Stimulated activated CD4-positive, alpha-beta T cell treated with anti-CD3 and anti-CD28 coated beads, Interleukin-1b, Interleukin-23, amount 100 ng/mL, for 24 hours (primary cell): ENCODE results near the gene FGR.
A peak's percentile ranks its signal among the peaks of the same experiment; 100 is the strongest.
"Not testable (repeated sequence)": the region's sequence is repeated elsewhere in the genome, so short reads cannot be mapped to it uniquely, and the experiment has no call there.

Source experiments
- DNase-seq, 4 experiments: peaks; one replicate each; pipeline ENCODE4 v3.0.0-alpha.2; 2020; ENCODE audit warnings: low read depth in 4 of 4, low spot score in 1 of 4

Gene FGR

DNA sequence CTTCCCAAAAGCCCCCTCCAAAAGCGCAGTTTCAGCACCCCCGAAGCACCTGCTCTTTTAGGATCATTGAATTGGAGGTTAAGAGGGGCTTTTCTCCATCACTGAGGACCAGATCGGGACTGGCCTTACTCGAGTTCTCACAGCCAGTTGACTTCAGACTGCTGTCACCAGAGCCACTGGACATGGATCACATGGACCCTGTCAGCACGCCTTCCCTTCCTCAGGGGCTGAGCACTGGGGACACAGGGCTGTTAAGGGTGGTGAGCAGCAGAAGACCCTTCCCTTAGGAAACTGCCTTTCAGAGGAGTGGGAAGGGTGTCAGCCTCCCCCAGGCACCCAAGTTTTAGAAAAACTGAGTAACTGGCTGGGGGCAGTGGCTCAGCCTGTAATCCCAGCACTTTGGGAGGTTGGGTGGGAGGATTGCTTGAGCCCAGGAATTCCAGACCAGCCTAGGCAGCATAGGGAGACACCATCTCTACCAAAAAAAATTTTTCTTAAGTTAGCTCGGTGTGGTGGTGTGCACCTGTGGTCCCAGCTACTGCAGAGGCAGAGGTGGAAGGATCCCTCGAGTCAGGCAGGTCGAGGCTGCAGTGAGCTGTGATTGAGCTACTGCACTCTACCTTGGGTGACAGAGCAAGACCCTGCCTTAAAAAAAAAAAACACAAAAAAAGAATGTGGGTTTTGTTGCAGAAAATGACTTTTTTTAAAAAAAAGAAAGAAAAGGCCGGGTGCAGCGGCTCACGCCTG is 584 bp upstream of the FGR start:
- no peak for DNase-seq

DNA sequence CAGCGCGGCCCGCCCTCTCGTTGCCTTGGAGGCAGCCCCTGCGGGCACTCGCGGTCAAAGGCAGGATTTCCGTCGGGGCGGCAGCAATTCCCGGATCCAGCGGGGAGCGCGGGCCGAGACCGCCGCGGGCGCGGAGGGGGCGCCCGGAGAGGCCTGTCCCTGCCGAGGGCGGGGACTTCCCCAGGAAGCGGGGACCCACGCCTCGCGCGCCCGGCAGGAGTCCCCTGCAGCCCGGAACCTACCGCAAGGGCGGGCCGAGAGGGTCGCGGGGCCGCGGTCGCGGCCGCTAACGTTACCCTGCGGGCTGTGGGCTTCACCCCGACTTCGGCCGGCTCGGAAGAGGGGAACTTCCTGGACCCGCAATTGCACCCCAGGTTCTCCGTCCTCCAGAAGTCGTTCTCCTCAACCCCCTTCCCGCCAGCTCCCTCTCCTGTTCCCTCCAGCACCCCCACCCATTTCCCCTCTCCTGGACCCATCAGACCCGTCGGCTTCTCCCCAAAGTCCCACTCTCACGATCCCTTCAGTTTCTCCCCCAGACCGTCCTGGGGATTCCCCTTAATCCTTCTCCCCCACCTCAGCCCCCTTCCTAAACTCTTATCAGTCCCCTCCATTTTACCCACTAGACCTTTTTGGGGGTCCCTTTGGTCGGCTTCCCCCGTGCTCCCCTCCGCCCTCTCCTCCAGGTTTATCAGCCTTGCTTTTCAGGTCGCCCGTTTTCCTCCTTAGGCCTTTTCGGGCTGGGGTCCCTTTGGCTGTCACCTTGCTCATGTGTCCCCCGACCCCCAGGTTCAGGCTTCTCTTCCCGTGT is 604 bp downstream of the FGR start:
- DNase-seq = no peak

DNA sequence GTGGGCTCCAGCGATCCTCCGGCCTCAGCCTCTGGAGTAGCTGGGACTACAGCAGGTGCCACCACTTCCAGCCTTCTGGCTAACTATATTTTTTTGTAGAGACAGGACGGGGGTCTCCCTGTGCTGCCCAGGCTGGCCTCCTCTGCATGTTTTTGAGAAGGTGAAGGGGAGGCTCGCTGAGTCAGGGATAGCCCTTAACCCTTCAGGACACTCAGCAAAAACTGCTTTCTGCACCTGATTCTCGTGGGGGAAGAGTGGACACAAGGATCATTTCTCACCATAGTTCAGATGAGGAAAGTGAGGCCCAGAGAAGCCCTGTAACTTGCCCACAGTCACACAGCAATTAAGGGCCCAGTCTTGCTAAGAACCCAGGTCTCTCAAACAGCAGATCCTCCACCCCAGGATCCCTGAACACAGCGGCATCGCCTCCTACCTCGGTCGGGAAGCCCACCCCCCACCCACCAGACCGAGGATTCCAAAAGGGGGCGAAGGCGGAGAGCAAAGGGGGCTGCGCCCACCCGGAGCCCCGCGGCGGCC is 1.3 kb downstream of the FGR start:
- no peak for DNase-seq

DNA sequence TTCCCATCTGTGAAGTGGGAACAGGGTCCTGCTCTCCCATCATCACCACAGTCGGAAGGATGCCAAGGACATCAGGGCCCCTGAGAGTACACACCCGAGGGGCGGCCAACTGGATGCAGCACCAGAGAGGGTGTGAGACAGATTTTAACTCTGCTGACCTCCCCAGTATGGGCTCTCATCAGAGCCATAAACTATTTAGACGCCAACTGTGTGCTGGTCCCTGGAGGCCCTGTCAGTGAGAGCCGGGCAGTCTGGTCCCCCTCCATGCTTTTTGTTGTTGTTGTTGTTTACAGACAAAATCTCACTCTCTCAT is 1.7 kb downstream of the FGR start:
- DNase-seq = no peak

DNA sequence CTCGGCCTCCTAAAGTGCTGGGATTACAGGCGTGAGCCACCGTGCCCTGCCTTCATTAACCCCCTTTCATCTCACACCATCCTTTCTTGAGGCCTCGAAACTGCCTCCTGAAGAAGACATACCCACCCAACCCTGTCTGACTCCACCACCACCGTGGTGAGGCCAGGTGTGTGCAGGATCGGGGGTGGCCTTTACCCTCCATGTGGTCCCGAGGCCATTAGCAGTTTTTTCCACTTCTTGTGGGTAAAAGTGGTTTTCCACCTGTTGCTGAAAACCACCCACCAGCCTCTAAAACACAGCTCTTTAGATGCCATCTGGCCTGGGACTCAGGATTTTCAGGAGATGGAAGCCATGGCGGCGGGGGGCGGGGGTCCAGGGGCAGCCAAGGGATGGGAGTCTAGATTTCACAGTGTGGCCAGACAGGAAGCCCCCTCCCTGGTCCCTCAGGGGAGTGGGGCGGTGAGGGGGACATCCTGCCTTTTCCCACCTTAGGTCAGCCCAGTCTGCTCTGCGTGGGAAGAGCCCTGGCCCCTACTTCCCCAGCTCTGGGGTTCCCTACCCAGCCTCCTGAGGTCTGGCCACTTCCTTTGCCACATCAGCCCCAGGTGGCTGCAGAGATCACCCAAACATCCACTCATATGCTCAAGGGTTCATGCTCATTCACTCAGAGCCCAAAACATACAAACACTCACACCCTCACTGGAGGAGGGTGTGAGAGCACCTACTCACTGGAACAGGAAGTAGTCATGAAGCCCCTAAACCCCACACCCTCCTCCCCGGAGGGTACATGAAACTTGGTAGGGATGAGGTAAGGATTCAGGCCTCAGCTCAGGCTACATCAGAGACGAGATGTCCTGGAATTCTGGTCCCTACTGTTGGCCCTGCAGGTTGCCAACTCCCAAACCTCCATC is 2.3 kb downstream of the FGR start:
- peak in 1 of 4 experiments; percentile 58 for DNase-seq

DNA sequence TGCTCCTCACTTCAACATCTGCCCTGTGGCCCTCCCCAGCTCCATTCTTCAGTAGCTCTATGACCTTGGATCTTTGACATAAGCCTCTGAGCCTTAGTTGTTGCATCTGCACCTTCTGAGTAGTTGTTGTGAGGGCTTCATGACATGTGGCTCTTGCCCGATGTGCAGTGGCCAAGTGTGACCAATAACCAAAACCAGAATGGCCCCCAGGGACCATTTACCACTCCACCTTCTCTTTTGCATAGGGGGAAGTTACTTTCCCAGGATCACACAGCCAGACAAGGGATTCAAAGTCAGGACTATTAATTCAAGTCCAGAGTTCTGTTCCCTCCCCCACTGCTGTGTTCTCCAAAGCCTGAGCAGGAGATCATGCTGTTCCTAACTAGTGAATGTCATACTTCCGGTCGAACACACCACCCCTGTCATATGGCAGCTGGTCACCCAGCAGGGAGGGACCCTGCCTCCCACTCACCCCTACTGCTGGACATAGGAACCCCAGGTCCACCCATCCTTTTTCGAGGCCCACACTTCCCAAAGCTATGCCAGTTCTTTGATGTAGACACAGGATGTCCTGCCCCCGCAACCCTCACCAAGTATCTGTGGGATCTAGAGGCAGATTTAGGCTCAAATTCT is 4.0 kb downstream of the FGR start:
- DNase-seq = no peak

DNA sequence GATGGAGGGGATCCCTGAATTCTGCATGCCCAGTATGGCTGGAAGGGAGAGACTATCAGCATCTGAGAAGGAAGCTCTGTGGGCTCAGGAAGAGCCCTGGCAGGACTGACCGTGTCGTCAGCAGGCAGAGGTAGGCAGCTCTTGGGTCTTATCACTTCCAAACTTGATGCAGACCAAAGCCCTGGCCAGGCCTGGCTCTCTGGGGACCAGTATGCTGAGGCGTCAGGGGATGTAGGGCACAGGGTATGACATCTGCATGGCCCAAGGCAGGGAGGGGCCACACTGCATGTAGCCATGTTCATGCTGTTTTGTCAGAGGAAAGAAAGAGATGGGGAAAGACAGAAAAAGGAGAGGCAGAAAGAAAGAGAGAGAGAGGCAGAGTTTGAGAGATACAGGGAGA is 6.3 kb downstream of the FGR start:
- no peak for DNase-seq

DNA sequence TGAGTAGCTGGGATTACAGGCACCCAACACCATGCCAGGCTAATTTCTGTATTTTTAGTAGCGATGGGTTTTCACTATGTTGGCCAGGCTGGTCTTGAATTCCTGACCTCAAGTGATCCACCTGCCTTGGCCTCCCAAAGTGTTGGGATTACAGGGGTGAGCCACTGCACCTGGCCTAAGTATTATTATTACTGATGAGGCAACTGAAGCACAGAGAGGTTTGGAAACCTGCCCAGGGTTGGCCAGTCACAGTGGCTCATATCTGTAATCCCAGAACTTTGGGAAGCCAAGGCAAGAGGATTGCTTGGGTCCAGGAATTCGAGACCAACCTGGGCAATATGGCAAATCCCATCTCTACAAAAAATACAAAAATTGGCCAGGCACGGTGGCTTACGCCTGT is 7.3 kb downstream of the FGR start:
- DNase-seq = not testable (repeated sequence)

DNA sequence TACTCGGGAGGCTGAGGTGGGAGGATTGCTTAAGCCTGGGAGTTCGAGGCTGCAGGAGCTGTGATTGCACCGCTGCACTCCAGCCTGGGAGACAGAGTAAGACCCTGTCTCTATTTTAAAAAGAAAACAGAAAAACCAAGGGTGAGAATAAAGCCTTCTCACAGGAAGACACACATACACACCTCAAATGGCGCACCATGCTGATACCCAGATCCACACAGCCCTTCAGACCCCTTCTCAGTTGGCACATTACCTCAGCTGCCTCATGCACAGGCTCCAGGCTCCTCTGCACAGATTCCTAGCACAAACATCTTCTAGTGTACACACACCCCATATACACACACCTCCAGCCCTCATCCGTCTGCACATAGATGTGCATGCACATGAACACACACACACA is 7.9 kb downstream of the FGR start:
- DNase-seq = no peak

DNA sequence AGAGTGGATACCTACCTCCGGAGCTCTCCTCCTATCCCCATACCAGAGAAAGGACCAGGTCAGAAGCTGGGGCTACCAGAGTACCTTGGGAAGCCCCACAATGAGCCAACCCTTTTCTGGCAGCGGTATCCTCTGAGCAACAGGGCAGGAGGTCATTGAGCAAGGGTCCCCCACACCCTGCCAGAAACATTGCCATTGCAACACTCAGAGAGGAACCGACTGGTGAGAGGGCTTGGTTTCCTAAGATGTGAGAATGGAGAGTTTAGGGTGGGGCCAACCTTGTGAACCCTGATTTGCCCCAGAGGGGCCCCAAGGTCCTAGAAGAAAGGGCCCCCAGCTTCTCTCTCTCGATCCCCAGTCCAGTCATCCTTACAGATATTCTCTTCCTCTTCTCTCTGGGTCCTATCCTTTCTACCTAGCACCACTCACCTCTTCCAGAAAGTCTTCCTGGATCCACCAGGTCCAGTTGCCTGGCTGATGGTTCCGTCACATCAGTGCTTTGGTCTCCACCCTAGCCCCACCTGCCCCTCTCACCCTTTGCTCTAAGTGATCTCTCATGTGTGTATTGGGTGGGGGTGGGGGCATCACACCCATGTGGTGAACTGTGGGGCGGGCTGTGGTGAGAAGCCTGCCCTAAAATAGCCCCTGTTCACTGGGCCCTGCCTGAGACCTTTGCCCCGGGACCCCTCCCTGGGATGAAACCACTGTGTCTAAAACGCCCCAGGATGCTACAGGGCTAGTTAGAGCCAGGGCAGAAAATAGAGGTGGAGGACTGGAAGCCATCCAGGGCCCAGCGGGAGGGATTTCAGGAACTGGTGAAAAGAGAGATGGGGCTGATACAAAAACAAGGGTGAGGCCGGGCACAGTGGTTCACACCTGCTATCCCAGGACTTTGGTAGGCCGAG is 8.7 kb downstream of the FGR start:
- no peak for DNase-seq

DNA sequence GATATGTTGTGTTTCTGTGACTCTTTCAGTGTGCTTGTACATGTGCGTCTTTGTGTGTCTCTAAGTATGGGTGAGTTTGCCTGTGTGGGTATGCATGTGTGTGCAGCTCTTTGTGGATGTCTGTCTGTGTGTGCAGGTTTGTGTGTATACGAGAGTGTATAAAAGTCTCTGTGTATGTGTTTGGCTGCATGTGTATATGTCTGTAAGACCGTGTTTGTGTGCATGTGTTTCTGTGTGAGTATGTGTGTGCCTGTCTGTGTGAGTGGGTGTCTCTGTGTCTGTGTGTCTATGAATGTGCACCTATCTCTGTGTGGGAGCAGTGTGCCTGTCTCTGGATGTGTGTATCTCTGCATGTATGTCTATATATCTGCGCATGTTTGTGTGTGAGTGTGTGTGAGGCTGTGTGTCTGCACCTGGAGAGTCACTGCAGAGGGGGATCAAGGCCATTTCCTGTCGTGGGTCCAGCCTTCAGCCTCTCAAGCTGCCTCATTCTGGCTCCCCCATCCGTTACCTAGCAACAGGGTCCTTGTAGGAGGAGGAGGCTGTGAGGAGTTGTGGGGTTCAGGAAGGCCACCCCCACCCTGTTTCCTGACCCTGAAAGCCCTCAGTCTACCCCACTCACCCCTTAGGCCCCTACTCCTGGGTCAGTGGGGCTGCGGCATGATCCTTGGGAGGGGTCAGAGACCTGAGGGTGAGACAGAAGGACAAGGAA is 10.4 kb downstream of the FGR start:
- DNase-seq = no peak

DNA sequence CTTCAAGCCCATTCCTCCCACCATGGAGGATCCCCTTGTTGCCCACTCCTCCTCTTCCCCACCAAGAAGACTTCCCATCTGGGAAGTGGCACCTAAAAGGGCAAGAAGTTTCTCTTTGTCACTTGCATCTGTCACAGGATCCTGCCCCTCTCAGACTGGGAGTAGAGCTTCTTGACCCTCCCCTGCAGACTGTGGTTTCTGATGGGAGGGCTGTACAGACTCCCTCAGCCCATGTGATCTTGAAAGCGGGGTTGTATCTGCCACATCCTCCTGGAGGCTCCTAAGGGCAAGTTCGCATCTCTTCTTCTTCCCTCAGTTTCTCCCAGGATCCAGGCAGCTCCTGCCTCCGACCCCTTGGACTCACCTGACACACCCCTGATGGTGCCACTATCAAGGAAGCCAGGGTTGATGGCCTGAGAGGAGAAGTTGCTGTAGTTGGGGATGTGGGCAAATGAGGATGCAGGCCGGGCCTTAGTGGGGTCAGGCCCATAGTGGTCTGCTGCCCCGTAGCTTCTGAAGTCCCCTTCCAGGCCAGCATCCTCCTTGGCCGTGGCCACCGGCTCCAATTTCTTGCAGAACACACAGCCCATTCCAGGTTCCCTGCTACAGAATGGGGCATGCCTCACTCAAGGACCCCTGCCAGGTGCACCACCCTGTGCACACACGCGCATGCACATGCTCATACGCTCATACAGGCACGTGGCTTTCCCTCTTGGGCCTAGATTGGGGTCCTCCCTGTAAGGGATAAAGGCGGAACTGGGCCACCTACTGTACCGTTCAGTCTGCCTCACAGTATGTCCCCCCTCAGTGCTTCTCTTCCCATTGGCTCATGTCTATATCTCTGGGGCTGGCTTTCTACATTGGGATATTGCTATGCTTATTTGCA is 11.4 kb downstream of the FGR start:
- DNase-seq = no peak

DNA sequence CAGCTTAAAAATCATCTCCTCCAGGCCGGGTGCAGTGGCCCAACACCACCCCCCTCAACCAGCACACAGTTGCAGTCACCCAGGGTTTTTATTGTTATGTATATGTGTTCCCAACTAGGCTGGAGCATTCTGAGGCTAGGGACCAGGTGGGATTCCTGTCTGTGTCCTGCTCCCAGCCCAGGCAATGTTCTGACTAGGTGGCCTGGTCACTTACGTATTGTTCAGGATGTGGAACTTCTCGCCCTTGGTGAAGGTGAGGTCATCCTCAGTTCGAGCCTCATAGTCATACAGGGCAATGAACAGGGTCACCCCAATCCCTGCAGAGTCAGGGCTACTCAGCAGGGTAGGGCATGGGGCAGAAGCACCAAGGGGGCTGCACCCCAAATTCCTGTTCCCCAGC is 12.2 kb downstream of the FGR start:
- DNase-seq = no peak

DNA sequence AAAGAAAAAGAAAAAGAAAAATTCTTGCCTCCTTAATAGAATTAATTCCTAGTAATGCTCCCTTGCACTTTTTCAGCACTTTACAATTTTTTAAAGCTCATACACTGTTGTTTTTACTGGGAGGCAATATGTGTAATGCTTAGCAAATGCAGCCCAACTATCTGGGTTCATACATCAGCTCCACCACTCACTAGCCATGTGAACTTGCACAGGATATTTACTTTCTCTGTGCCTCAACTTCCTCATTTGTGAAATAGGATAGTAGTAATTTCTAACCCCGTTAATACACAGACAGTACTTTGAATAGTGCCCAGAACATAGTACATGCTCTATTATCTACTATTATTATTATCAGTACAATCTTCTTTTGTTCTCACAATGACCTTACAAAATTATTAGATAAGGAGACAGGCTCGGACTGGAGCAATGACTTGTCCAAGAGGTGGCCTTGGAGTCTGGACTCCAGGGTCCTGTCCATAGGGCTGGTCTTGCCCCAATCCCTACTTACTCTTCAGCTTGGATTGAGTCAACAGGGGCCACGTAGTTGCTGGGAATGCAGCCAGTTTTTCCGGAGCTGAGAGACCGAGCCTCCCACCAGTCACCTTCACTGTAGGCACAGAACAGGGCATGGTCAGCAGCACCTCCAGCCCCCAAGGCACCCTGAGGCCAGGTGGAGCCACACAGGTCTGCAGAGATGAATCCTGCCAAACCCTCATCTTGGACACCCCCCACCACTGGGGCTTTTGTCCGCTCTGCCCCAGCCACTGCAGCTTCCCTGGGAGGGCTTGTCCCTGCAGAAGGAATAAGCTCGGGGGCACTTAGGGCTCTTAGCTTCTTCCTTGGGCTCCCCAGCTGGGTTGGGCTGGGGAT is 13.7 kb downstream of the FGR start:
- DNase-seq = no peak

DNA sequence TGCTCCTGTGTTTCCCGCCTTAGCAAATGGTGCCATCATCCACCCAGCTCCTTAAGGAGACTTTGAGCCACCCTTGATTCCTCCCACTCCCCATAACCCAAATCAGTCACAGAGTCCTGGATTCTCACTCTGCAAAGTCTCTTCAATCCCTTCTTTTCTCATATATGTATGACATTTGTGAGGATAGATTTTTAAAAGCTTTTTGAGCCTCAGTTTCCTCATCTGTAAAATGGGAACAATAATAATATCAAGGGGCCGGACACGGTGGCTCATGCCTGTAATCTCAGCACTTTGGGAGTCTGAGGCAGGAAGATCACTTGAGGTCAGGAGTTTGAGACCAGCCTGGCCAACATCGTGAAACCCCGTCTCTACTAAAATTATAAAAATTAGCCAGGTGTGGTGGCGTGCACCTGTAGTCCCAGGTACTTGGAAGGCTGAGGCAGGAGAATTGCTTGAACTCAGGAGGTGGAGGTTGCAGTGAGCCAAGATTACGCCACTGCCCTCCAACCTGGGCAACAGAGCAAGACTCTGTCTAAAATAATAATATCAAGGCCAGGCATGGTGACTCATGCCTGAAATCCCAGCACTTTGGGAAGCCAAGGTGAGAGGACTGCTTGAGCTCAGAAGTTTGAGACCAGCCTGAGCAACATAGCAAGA is 15.1 kb downstream of the FGR start:
- DNase-seq = not testable (repeated sequence)

DNA sequence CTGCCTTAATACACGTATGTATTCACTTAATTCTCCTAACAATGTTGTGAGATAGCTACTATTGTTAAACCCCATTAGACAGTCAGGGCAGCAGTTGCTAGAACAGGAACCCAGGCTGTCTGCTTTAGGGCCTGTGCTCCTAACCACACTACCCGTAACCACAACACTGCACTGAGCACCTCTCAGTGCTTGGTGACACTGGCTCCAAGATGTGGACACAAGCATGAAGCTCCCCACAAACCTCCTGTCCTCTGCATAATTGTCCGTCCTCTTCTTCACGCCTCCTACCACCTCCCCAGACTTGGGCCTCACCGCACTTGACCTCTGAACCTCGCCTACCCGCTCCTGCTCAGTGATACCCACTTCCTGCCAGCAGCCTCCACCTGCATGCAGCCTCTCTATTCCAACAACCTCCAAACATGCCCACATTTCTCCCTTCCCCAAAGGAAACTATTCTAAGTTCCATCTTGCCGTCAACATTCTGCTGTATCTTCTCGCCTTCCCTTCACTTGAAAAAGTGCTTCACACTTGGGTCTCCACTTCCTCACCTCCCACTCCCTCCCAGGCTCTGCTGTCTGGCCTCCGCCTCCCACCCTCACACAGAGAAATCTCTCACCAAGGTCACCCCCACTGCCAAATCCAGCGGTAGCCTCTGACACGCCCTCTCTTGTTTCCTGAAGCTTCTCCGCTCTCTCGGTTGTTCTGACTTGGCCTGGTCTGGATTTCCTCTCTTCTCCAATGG is 16.5 kb downstream of the FGR start:
- DNase-seq = no peak
